ENCODE measurements around the gene TLR4.

Gene TLR4

GRCh38 chr9:117704024-117704575 is at the start of gene TLR4:
Gene TLR4 (plus strand): TSS chr9:117704403. CDS start chr9:117704473, 70 bp downstream.
- DNase-seq (ENCODE audit: low read depth in 1 of 2, low spot score in 1 of 2): no peak

- DNase-seq (ENCODE audit: low read depth in 1 of 2, low spot score in 1 of 2): no peak
Measured at GRCh38 chr9:117656002-117656401, 48.2 kb upstream of the TLR4 start.

- no peak for DNase-seq (ENCODE audit: low read depth in 1 of 2, low spot score in 1 of 2)
Measured at GRCh38 chr9:117662651-117663050, 41.6 kb upstream of the TLR4 start.

GRCh38 chr9:117664419-117664818 is 39.8 kb upstream of the TLR4 start:
- DNase-seq (ENCODE audit: low read depth in 1 of 2, low spot score in 1 of 2): no peak

- DNase-seq (ENCODE audit: low read depth in 1 of 2, low spot score in 1 of 2): no peak
Measured at GRCh38 chr9:117665601-117666385, 38.4 kb upstream of the TLR4 start.

- DNase-seq (ENCODE audit: low read depth in 1 of 2, low spot score in 1 of 2): no peak
Measured at GRCh38 chr9:117671468-117671867, 32.7 kb upstream of the TLR4 start.

GRCh38 chr9:117672369-117672768 is 31.8 kb upstream of the TLR4 start:
- DNase-seq (ENCODE audit: low read depth in 1 of 2, low spot score in 1 of 2): no peak

GRCh38 chr9:117677572-117677971 is 26.6 kb upstream of the TLR4 start:
- DNase-seq (ENCODE audit: low read depth in 1 of 2, low spot score in 1 of 2): no peak

- DNase-seq (ENCODE audit: low read depth in 1 of 2, low spot score in 1 of 2): no peak
Measured at GRCh38 chr9:117678871-117679270, 25.3 kb upstream of the TLR4 start.

GRCh38 chr9:117679416-117679815 is 24.8 kb upstream of the TLR4 start:
- no peak for DNase-seq (ENCODE audit: low read depth in 1 of 2, low spot score in 1 of 2)

GRCh38 chr9:117681888-117682287 is 22.3 kb upstream of the TLR4 start:
- no peak for DNase-seq (ENCODE audit: low read depth in 1 of 2, low spot score in 1 of 2)

- DNase-seq (ENCODE audit: low read depth in 1 of 2, low spot score in 1 of 2): no peak
Measured at GRCh38 chr9:117682955-117683710, 21.1 kb upstream of the TLR4 start.

GRCh38 chr9:117687532-117687931 is 16.7 kb upstream of the TLR4 start:
- DNase-seq (ENCODE audit: low read depth in 1 of 2, low spot score in 1 of 2): no peak

- no peak for DNase-seq (ENCODE audit: low read depth in 1 of 2, low spot score in 1 of 2)
Measured at GRCh38 chr9:117691367-117691766, 12.8 kb upstream of the TLR4 start.

GRCh38 chr9:117696154-117696553 is 8.0 kb upstream of the TLR4 start:
- DNase-seq (ENCODE audit: low read depth in 1 of 2, low spot score in 1 of 2): no peak

- no peak for DNase-seq (ENCODE audit: low read depth in 1 of 2, low spot score in 1 of 2)
Measured at GRCh38 chr9:117697046-117697445, 7.2 kb upstream of the TLR4 start.

GRCh38 chr9:117703537-117703936 is 666 bp upstream of the TLR4 start:
- no peak for DNase-seq (ENCODE audit: low read depth in 1 of 2, low spot score in 1 of 2)

- DNase-seq (ENCODE audit: low read depth in 1 of 2, low spot score in 1 of 2): no peak
Measured at GRCh38 chr9:117704597-117704996, 394 bp downstream of the TLR4 start.

- no peak for DNase-seq (ENCODE audit: low read depth in 1 of 2, low spot score in 1 of 2)
Measured at GRCh38 chr9:117705386-117705785, 1.2 kb downstream of the TLR4 start.

GRCh38 chr9:117706421-117707116 is 2.4 kb downstream of the TLR4 start:
- DNase-seq (ENCODE audit: low read depth in 1 of 2, low spot score in 1 of 2): no peak

- DNase-seq (ENCODE audit: low read depth in 1 of 2, low spot score in 1 of 2): no peak
Measured at GRCh38 chr9:117707561-117707960, 3.4 kb downstream of the TLR4 start.

- DNase-seq (ENCODE audit: low read depth in 1 of 2, low spot score in 1 of 2): no peak
Measured at GRCh38 chr9:117709936-117710335, 5.7 kb downstream of the TLR4 start.

Measured in activated T-helper 1 cell treated with anti-CD3 and anti-CD28 coated beads, Interleukin-2, amount 50 U/mL, for 16 hours (primary cell).